HFF-Myc (cell line): Measurements from ENCODE around the gene ZBTB48.

Source experiments
- DNase-seq: peaks from one replicate; pipeline ENCODE4 v3.0.0-alpha.2; 2011; ENCODE audit warnings: low read depth; ENCODE audit errors: extremely low read depth
- H3K4me3 ChIP-seq: replicated peaks from 2 replicates; pipeline ENCODE4 v1.5.1; 2011; ENCODE audit warnings: low read depth, mild to moderate bottlenecking, control low read depth, low read length
- CTCF ChIP-seq: IDR thresholded peaks from 2 replicates; pipeline ENCODE4 v1.5.1; 2012; ENCODE audit warnings: mild to moderate bottlenecking, low read depth, low read length, control low read depth; ENCODE audit errors: missing control alignments

The ZBTB48 gene

DNA sequence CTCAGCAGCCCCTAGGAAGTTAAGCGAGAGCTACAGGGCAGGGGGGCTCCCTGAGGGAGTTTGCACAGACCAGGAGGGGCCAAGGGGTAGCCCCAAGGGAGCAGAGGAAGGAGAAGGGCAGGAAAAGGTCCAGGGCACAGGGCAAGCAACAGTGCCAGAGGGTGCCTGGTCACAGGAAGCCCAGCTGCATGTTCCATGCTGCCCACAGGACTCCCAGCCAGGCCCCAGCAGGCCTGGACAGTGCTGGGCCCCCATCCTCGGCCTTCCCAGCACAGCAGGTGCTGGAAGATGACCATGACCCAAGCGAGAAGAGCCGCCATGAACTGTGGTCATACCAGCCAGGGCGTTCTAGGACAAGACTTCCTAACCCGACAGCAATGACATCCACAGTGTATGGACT lies 11.8 kb downstream of the ZBTB48 start:
- TF ChIP-seq CTCF: no peak
- DNase-seq: no peak
- no peak overlapping the region for H3K4me3 ChIP-seq

DNA sequence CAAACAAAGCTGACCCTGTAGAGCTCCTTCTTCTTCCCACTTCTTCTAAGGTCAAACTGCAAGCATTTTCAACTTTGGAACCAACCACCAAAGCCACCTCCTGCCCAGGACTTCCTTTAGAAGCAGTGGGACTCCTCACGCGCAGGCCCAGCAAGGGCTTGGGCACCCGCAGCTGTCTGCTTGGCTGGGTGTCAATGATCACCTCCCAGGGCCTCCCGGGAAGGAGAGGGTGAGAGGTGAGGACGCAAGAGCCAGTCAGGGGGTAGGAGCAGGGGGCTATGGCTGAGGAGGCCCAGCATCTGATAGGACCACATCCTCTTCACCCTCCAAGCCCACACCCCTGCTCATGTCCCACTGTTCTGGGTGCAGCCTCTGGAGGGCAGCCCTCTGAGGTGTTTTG lies 12.6 kb downstream of the ZBTB48 start:
- DNase-seq: no peak
- no peak overlapping the region for H3K4me3 ChIP-seq
- TF ChIP-seq CTCF: no peak

- H3K4me3 ChIP-seq: no peak overlapping the region
- no peak for TF ChIP-seq CTCF
- no peak for DNase-seq
These were observed 13.2 kb downstream of the ZBTB48 start for GRCh38 chr1:6592865-6593593.

DNA sequence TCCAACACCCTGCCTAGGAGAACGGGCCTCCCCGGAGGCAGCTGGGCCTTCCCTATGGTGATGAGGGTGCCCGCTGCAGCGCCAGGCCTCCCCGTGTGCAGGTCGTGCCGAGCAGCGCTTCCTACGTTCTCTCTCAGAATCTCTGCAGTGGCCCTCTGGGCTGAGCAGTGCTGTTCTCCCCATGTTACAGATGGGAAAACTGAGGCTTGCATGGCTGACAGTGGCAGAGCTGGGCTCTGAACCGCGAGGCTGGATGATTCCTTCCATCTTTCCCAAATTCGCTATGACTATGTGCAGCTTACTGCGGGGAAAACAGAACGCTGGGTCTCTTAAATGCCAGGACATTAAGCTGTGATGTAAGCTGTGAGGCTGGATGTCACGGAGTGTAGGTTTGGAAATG lies 14.0 kb downstream of the ZBTB48 start:
- no peak for TF ChIP-seq CTCF

DNA sequence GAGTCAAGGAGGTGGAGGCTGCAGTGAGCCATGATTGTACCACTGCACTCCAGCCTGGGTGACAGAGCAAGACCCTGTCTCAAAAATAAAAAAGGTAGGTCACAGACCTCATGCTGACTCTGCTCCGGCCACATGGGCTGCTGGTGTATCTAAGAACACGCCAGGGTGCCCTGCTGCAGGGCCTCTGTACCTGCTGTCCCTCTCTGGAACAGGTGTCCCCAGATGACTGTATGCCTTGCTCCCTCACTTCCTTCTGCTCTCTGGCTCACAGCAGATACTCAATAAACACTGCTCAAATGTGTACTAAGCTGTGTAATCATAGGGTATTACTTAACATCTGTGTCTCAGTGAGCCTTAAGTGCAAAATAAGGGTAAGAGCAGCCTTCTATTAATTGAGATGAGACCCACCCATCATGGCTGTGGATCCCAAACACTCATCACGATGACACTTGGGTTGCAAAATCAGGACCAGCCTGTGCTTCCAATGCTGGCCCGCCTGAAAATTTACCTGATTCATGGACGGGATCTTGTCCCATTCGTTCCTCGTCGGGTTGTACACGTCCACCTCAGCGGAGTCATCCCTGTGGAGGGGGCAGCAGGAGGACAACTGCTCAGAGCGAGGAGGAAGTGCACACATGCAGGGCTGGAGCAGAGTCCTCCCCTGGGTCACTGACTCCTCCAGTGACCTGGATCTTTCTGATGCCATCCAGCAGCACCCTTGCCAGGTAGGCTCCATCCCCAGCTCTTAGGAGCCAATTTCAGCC lies 15.4 kb downstream of the ZBTB48 start:
- no peak for DNase-seq
- no peak overlapping the region for H3K4me3 ChIP-seq
- TF ChIP-seq CTCF: no peak

More for the DNA sequence above, 14.0 kb downstream of the ZBTB48 start:
- no peak for DNase-seq
- H3K4me3 ChIP-seq: no peak overlapping the region

GRCh38 chr1:6596351-6596750 lies 16.6 kb downstream of the ZBTB48 start:
- TF ChIP-seq CTCF: no peak
- no peak for DNase-seq
- H3K4me3 ChIP-seq: no peak overlapping the region
